Femur (tissue), 1 donor: ENCODE results near the gene CDK19.
"Not testable (repeated sequence)": the region's sequence is repeated elsewhere in the genome, so short reads cannot be mapped to it uniquely, and the experiment has no call there.

Source experiments
- DNase-seq: peaks from one replicate; pipeline ENCODE4 v3.0.0-alpha.2; 2017

CDK19 gene

GRCh38 chr6:110813338-110814101, 1.7 kb downstream of the CDK19 start:
- no peak for DNase-seq

GRCh38 chr6:110812719-110813118, 2.5 kb downstream of the CDK19 start:
- DNase-seq: no peak

- no peak for DNase-seq
These were observed 4.2 kb downstream of the CDK19 start for GRCh38 chr6:110810896-110811586.

- DNase-seq: no peak
These were observed 5.5 kb downstream of the CDK19 start for GRCh38 chr6:110809792-110810191.

- not testable (repeated sequence) for DNase-seq
These were observed 13.1 kb downstream of the CDK19 start for GRCh38 chr6:110802175-110802574.

GRCh38 chr6:110800839-110801196, 14.5 kb downstream of the CDK19 start:
- DNase-seq: no peak

- no peak for DNase-seq
These were observed 15.0 kb downstream of the CDK19 start for GRCh38 chr6:110800196-110800838.

- no peak for DNase-seq
These were observed 15.6 kb downstream of the CDK19 start for GRCh38 chr6:110799655-110800054.

- no peak for DNase-seq
These were observed 16.1 kb downstream of the CDK19 start for GRCh38 chr6:110799189-110799588.

GRCh38 chr6:110795271-110795670, 20.0 kb downstream of the CDK19 start:
- DNase-seq: no peak

- DNase-seq: no peak
These were observed 28.6 kb downstream of the CDK19 start for GRCh38 chr6:110786696-110787095.

- no peak for DNase-seq
These were observed 29.0 kb downstream of the CDK19 start for GRCh38 chr6:110786271-110786670.

- DNase-seq: no peak
These were observed 30.7 kb downstream of the CDK19 start for GRCh38 chr6:110784610-110784979.

GRCh38 chr6:110781522-110782214, 33.6 kb downstream of the CDK19 start:
- no peak for DNase-seq

GRCh38 chr6:110778333-110778732, 36.9 kb downstream of the CDK19 start:
- DNase-seq: no peak

- no peak for DNase-seq
These were observed 37.6 kb downstream of the CDK19 start for GRCh38 chr6:110777636-110778035.

GRCh38 chr6:110776413-110776812, 38.9 kb downstream of the CDK19 start:
- DNase-seq: no peak

- no peak for DNase-seq
These were observed 45.3 kb downstream of the CDK19 start for GRCh38 chr6:110769923-110770322.

- DNase-seq: no peak
These were observed 47.2 kb downstream of the CDK19 start for GRCh38 chr6:110768057-110768456.

- DNase-seq: no peak
These were observed 53.9 kb downstream of the CDK19 start for GRCh38 chr6:110761371-110761770.

GRCh38 chr6:110760589-110760988, 54.7 kb downstream of the CDK19 start:
- no peak for DNase-seq

GRCh38 chr6:110760098-110760497, 55.2 kb downstream of the CDK19 start:
- not testable (repeated sequence) for DNase-seq

- DNase-seq: no peak
These were observed 57.3 kb downstream of the CDK19 start for GRCh38 chr6:110757926-110758325.
